GM12873 (cell line): ENCODE results near the gene SNX20.

Experiments used
- CTCF ChIP-seq: IDR thresholded peaks from 2 replicates; pipeline ENCODE4 v1.5.1; 2012; ENCODE audit warnings: low read depth, mild to moderate bottlenecking, moderate library complexity, low read length, control low read depth; ENCODE audit not compliant: insufficient read depth; ENCODE audit errors: missing control alignments

Gene SNX20

GRCh38 chr16:50685462-50686063 lies 4.5 kb upstream of the SNX20 start:
- TF ChIP-seq CTCF, result no peak

GRCh38 chr16:50684823-50685461 lies 3.8 kb upstream of the SNX20 start:
- no peak for TF ChIP-seq CTCF

GRCh38 chr16:50683689-50684374 lies 2.7 kb upstream of the SNX20 start:
- no peak for TF ChIP-seq CTCF

- no peak for TF ChIP-seq CTCF
These were observed 587 bp downstream of the SNX20 start for GRCh38 chr16:50680556-50680893.

GRCh38 chr16:50679676-50680555 lies 1.2 kb downstream of the SNX20 start:
- no peak for TF ChIP-seq CTCF

GRCh38 chr16:50679266-50679665 lies 1.8 kb downstream of the SNX20 start:
- no peak for TF ChIP-seq CTCF

- no peak for TF ChIP-seq CTCF
These were observed 2.6 kb downstream of the SNX20 start for GRCh38 chr16:50678531-50678930.
